ENCODE results near the gene MARCHF6.

GRCh38 chr5:10315201-10315600 lies 38.3 kb upstream of the MARCHF6 start:
- TF ChIP-seq REPIN1 (tag by site-specific recombination; IDR thresholded peaks at IDR 0.05; ENCODE audit: low read depth) (no peak), ZNF146 (tag by site-specific recombination; IDR thresholded peaks at IDR 0.05) (no peak), ZFP3 (tag by site-specific recombination; IDR thresholded peaks at IDR 0.05; ENCODE audit: low read depth) (no peak), KLF16 (tag by site-specific recombination; IDR thresholded peaks at IDR 0.05) (no peak), ZNF596 (tag by site-specific recombination; IDR thresholded peaks at IDR 0.05) (no peak), CTCF (tag by site-specific recombination; IDR thresholded peaks at IDR 0.05) (no peak)

Measured in HEK293 (cell line).